AG10803 (cell line): Measurements from ENCODE around the gene SEC23A.
A peak's percentile ranks its signal among the peaks of the same experiment; 100 is the strongest.
"Not testable (repeated sequence)": the region's sequence is repeated elsewhere in the genome, so short reads cannot be mapped to it uniquely, and the experiment has no call there.

ENCODE experiments used
- DNase-seq: peaks from one replicate; pipeline ENCODE4 v3.0.0; 2010; ENCODE audit warnings: low read depth
- H3K4me3 ChIP-seq: 2 replicates; pipeline ENCODE4 v1.5.1; 2011; ENCODE audit warnings: mild to moderate bottlenecking, low read length, control low read depth
- CTCF ChIP-seq: conservative IDR thresholded peaks from 2 replicates; pipeline ENCODE4 v1.5.1; 2011; ENCODE audit warnings: mild to moderate bottlenecking, low read length, control low read depth, inconsistent platforms

The SEC23A gene

DNA sequence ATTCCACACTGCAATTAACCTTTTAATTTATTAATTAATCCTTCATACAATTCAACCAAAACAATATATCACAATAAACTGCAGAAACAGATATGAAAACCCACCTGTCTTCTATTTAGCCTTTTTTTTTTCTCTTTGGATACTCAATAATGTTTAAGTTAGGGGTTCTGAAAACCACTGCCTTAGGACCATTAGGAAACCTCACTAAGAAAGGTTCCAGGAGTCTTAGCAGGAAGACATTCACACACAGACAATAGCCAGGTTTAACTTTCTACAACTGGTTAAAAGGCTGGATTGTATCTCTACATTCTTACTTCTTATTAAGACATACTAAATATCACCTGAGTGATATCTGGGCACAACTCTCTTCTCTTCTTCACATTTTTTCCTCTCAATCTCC lies 3.3 kb downstream of the SEC23A start:
- no peak overlapping the region for H3K4me3 ChIP-seq
- DNase-seq = no peak

GRCh38 chr14:39099215-39099614 lies 3.8 kb downstream of the SEC23A start:
- not testable (repeated sequence) for DNase-seq, H3K4me3 ChIP-seq

More for the DNA sequence above, 3.3 kb downstream of the SEC23A start:
- TF ChIP-seq CTCF = no peak

GRCh38 chr14:39097159-39097558 lies 5.9 kb downstream of the SEC23A start:
- no peak for TF ChIP-seq CTCF
- no peak overlapping the region for H3K4me3 ChIP-seq
- no peak for DNase-seq

DNA sequence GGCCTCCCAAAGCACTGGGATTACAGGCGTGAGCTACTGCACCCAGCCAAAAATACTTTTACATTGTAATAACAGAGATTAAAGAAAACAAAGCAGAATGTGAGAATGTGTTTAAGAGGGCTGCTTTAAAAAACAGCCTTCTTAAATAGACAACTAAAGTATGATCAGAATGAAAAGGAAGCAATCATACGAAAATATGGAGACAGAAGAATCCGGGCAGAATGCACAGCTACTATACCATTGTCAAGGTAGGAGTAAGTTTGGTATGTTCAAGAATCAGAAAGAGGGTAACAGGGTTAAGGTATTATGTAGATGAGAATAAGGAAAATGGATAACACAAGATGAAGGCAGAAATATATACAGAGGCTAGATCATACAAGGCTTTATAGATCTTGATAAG lies 8.5 kb downstream of the SEC23A start:
- no peak overlapping the region for H3K4me3 ChIP-seq
- no peak for TF ChIP-seq CTCF
- no peak for DNase-seq

GRCh38 chr14:39091716-39092115 lies 11.3 kb downstream of the SEC23A start:
- no peak overlapping the region for H3K4me3 ChIP-seq
- no peak for DNase-seq
- TF ChIP-seq CTCF = no peak

DNA sequence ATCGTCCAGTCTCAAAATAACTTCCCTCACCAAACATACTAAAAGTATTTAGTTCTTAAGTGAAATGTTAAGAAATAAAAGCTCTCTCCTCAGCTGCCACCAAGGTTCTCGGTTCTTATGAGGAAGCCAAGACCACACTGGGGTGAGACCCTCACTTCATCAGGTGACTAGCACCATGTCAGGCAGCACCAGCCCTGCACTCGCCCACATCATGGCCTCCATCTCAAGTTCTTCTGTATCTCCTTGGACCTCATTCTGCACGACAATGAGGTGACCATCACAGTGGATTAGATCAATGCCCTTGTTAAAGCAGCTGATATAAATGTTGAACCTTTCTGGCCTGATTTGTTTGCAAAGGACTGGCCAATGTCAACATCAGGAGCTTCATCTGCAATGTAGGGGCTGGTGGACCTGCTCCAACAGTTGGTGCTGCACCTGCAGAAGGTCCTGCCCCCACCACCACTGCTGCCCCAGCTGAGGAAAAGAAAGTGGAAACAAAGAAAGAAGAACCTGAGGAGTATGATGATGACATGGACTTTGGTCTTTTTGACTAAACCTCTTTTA lies 12.4 kb downstream of the SEC23A start:
- TF ChIP-seq CTCF = no peak
- H3K4me3 ChIP-seq = no peak overlapping the region
- DNase-seq = no peak

DNA sequence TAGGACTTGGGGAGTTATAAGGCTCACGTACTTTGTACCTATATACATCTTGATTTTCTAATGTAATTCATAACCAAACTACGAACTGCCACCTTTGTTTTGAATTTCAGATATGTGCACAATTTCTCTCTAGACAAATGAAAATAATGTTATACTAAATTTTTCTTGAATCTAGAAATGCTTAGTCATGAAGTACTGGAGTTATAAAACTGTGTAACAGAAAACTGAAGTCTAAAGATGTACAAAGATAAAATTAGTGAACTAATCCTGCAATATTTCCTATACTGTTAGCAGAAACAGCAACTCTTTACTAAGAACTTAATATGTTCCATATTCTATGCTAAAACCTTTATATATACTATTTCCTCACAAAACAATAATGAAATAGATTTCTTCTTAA lies 15.5 kb downstream of the SEC23A start:
- DNase-seq = no peak
- no peak overlapping the region for H3K4me3 ChIP-seq
- TF ChIP-seq CTCF = no peak

DNA sequence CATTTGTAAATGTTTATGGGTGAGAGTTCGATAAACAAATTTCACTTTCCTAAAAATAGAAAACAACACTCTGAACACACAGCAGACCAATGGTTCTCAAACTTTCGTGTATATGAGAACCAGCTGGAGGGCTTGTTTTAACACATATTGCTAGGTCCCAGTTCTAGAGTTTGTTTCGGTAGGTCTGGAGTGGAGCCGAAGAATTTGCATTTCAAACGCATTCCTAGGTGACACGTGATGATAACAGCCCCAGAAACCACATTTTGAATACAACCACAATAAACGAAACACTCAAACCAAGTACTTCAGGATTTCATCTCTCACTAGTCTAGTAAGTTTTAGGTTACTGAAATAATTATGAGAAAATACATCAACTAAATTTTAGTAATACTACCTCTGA lies 17.1 kb downstream of the SEC23A start:
- TF ChIP-seq CTCF = no peak
- DNase-seq = peak; percentile 5
- no peak overlapping the region for H3K4me3 ChIP-seq
